ENCODE data around the gene RNF224. TPM values are rescaled to one million over a fixed set of nuclear protein-coding genes. Genes with fewer than 3 reads are reported as not detected.

The RNF224 gene
- polyA plus RNA-seq, 1 experiment: not detected

- no peak for DNase-seq (ENCODE audit: low read depth)
- no peaks in the 10 kb centered on the region; the same call in 1 of the 2 replicates for H3K36me3 ChIP-seq (ENCODE audit: control insufficient read depth, insufficient read depth, low read length)
- ChIA-PET POLR2A (interaction anchor here (0.5 kb wide), 1 partner anchor 23 kb away, joined by 6 read pairs; no protein-coding TSS in a partner anchor), CTCF (interaction anchor here (0.7 to 4.2 kb wide), 23 partner anchors 9 to 199 kb away, joined by 3 to 37 read pairs (median 6); partner anchors contain the start of genes ABCA2, DPP7, NPDC1 and SSNA1)
- no peak overlapping the region for H3K4me3 ChIP-seq (ENCODE audit: low read depth, low read length)
- no peak for TF ChIP-seq CTCF (IDR thresholded peaks at IDR 0.05; ENCODE audit: insufficient read depth, low read depth, low read length)
- H3K27me3 ChIP-seq (ENCODE audit: control insufficient read depth, insufficient read depth, low read length): no peaks in the 10 kb centered on the region
These were observed 677 bp downstream of the RNF224 start for GRCh38 chr9:137227853-137228505.

GRCh38 chr9:137228506-137228967 is 1.2 kb downstream of the RNF224 start:
- ChIA-PET POLR2A (no interaction called here), CTCF (interaction anchor here (0.7 to 4.2 kb wide), 9 partner anchors 9 to 182 kb away, joined by 3 to 37 read pairs (median 11); partner anchors contain the start of genes NPDC1 and TUBB4B)
- no peak for DNase-seq (ENCODE audit: low read depth)
- H3K36me3 ChIP-seq (ENCODE audit: control insufficient read depth, insufficient read depth, low read length): no peaks in the 10 kb centered on the region; the same call in 1 of the 2 replicates
- no peaks in the 10 kb centered on the region for H3K27me3 ChIP-seq (ENCODE audit: control insufficient read depth, insufficient read depth, low read length)
- no peak for TF ChIP-seq CTCF (IDR thresholded peaks at IDR 0.05; ENCODE audit: insufficient read depth, low read depth, low read length)
- no peak overlapping the region for H3K4me3 ChIP-seq (ENCODE audit: low read depth, low read length)

- no peak for DNase-seq (ENCODE audit: low read depth)
- H3K27me3 ChIP-seq (ENCODE audit: control insufficient read depth, insufficient read depth, low read length): no peaks in the 10 kb centered on the region
- ChIA-PET CTCF (interaction anchor here (1.2 to 4.2 kb wide), 4 partner anchors 20 to 180 kb away, joined by 4 to 37 read pairs (median 8); no protein-coding TSS in a partner anchor), POLR2A (no interaction called here)
- no peaks in the 10 kb centered on the region; the same call in 1 of the 2 replicates for H3K36me3 ChIP-seq (ENCODE audit: control insufficient read depth, insufficient read depth, low read length)
- H3K4me3 ChIP-seq (ENCODE audit: low read depth, low read length): no peak overlapping the region
- no peak for TF ChIP-seq CTCF (IDR thresholded peaks at IDR 0.05; ENCODE audit: insufficient read depth, low read depth, low read length)
These were observed 1.9 kb downstream of the RNF224 start for GRCh38 chr9:137228968-137229896.

GRCh38 chr9:137229903-137230704 is 2.8 kb downstream of the RNF224 start:
- DNase-seq (ENCODE audit: low read depth): no peak
- TF ChIP-seq CTCF (IDR thresholded peaks at IDR 0.05; ENCODE audit: insufficient read depth, low read depth, low read length): no peak
- Histone ChIP-seq H3K36me3 (ENCODE audit: control insufficient read depth, insufficient read depth, low read length) (no peaks in the 10 kb centered on the region; the same call in 1 of the 2 replicates), H3K27me3 (ENCODE audit: control insufficient read depth, insufficient read depth, low read length) (no peaks in the 10 kb centered on the region), H3K4me3 (ENCODE audit: low read depth, low read length) (no peak overlapping the region)
- POLR2A ChIA-PET: no interaction called here
- CTCF ChIA-PET: interaction anchor here (1.3 to 4.2 kb wide), 2 partner anchors 13 to 112 kb away, joined by 3 to 37 read pairs; no protein-coding TSS in a partner anchor

Data from BJ (cell line).